Measurements from ENCODE around the gene NOX5.

The NOX5 gene

GRCh38 chr15:68999091-68999490, 15.4 kb upstream of the NOX5 start:
- Histone ChIP-seq H3K9ac (ENCODE audit: low read depth in 1 of 2, low read length in 2 of 2) (no peak overlapping the region), H3K4me3 (ENCODE audit: low read depth in 1 of 2, low read length in 2 of 2) (no peak overlapping the region), H3K9me3 (ENCODE audit: control insufficient read depth in 1 of 2, low read length in 2 of 2) (no peaks in the 10 kb centered on the region), H3K36me3 (ENCODE audit: control insufficient read depth in 1 of 2, insufficient read depth in 2 of 2, low read length in 2 of 2) (no peaks in the 10 kb centered on the region), H3K27me3 (ENCODE audit: control insufficient read depth in 1 of 2, insufficient read depth in 2 of 2, low read length in 2 of 2) (peaks cover 4 to 7% of the 10 kb centered on the region in 2 donors), H3K4me1 (ENCODE audit: control insufficient read depth in 1 of 2, insufficient read depth in 2 of 2, low read length in 2 of 2) (no peaks in the 10 kb centered on the region), H3K27ac (ENCODE audit: low read depth, low read length) (no peak overlapping the region)

GRCh38 chr15:69000091-69000490, 14.4 kb upstream of the NOX5 start:
- H3K4me3 ChIP-seq (ENCODE audit: low read depth in 1 of 2, low read length in 2 of 2): no peak overlapping the region
- H3K36me3 ChIP-seq (ENCODE audit: control insufficient read depth in 1 of 2, insufficient read depth in 2 of 2, low read length in 2 of 2): no peaks in the 10 kb centered on the region
- no peaks in the 10 kb centered on the region for H3K4me1 ChIP-seq (ENCODE audit: control insufficient read depth in 1 of 2, insufficient read depth in 2 of 2, low read length in 2 of 2)
- peaks cover 4 to 7% of the 10 kb centered on the region in 2 donors for H3K27me3 ChIP-seq (ENCODE audit: control insufficient read depth in 1 of 2, insufficient read depth in 2 of 2, low read length in 2 of 2)
- no peak overlapping the region for H3K27ac ChIP-seq (ENCODE audit: low read depth, low read length)
- H3K9me3 ChIP-seq (ENCODE audit: control insufficient read depth in 1 of 2, low read length in 2 of 2): no peaks in the 10 kb centered on the region
- no peak overlapping the region for H3K9ac ChIP-seq (ENCODE audit: low read depth in 1 of 2, low read length in 2 of 2)

GRCh38 chr15:69000725-69001503, 13.6 kb upstream of the NOX5 start:
- H3K27me3 ChIP-seq (ENCODE audit: control insufficient read depth in 1 of 2, insufficient read depth in 2 of 2, low read length in 2 of 2): peaks cover 4 to 7% of the 10 kb centered on the region in 2 donors
- H3K27ac ChIP-seq (ENCODE audit: low read depth, low read length): no peak overlapping the region
- H3K4me3 ChIP-seq (ENCODE audit: low read depth in 1 of 2, low read length in 2 of 2): no peak overlapping the region
- no peaks in the 10 kb centered on the region for H3K36me3 ChIP-seq (ENCODE audit: control insufficient read depth in 1 of 2, insufficient read depth in 2 of 2, low read length in 2 of 2)
- H3K4me1 ChIP-seq (ENCODE audit: control insufficient read depth in 1 of 2, insufficient read depth in 2 of 2, low read length in 2 of 2): no peaks in the 10 kb centered on the region
- no peak overlapping the region for H3K9ac ChIP-seq (ENCODE audit: low read depth in 1 of 2, low read length in 2 of 2)
- H3K9me3 ChIP-seq (ENCODE audit: control insufficient read depth in 1 of 2, low read length in 2 of 2): no peaks in the 10 kb centered on the region

- no peak overlapping the region for H3K27ac ChIP-seq (ENCODE audit: low read depth, low read length)
- no peak overlapping the region for H3K9ac ChIP-seq (ENCODE audit: low read depth in 1 of 2, low read length in 2 of 2)
- H3K27me3 ChIP-seq (ENCODE audit: control insufficient read depth in 1 of 2, insufficient read depth in 2 of 2, low read length in 2 of 2): peaks cover 4 to 7% of the 10 kb centered on the region in 2 donors
- no peaks in the 10 kb centered on the region for H3K36me3 ChIP-seq (ENCODE audit: control insufficient read depth in 1 of 2, insufficient read depth in 2 of 2, low read length in 2 of 2)
- H3K4me3 ChIP-seq (ENCODE audit: low read depth in 1 of 2, low read length in 2 of 2): no peak overlapping the region
- H3K9me3 ChIP-seq (ENCODE audit: control insufficient read depth in 1 of 2, low read length in 2 of 2): peaks cover 3 to 6% of the 10 kb centered on the region in 2 donors
- no peaks in the 10 kb centered on the region for H3K4me1 ChIP-seq (ENCODE audit: control insufficient read depth in 1 of 2, insufficient read depth in 2 of 2, low read length in 2 of 2)
Measured at GRCh38 chr15:69002783-69003182, 11.7 kb upstream of the NOX5 start.

- peaks cover 3 to 4% of the 10 kb centered on the region in 2 donors for H3K27me3 ChIP-seq (ENCODE audit: control insufficient read depth in 1 of 2, insufficient read depth in 2 of 2, low read length in 2 of 2)
- no peak overlapping the region for H3K27ac ChIP-seq (ENCODE audit: low read depth, low read length)
- H3K4me1 ChIP-seq (ENCODE audit: control insufficient read depth in 1 of 2, insufficient read depth in 2 of 2, low read length in 2 of 2): no peaks in the 10 kb centered on the region
- no peaks in the 10 kb centered on the region for H3K36me3 ChIP-seq (ENCODE audit: control insufficient read depth in 1 of 2, insufficient read depth in 2 of 2, low read length in 2 of 2)
- H3K4me3 ChIP-seq (ENCODE audit: low read depth in 1 of 2, low read length in 2 of 2): no peak overlapping the region
- no peak overlapping the region for H3K9ac ChIP-seq (ENCODE audit: low read depth in 1 of 2, low read length in 2 of 2)
- H3K9me3 ChIP-seq (ENCODE audit: control insufficient read depth in 1 of 2, low read length in 2 of 2): peaks cover 6 to 8% of the 10 kb centered on the region in 2 donors
Measured at GRCh38 chr15:69004011-69004410, 10.5 kb upstream of the NOX5 start.

GRCh38 chr15:69008056-69008455, 6.4 kb upstream of the NOX5 start:
- H3K9ac ChIP-seq (ENCODE audit: low read depth in 1 of 2, low read length in 2 of 2): no peak overlapping the region
- no peaks in the 10 kb centered on the region for H3K27me3 ChIP-seq (ENCODE audit: control insufficient read depth in 1 of 2, insufficient read depth in 2 of 2, low read length in 2 of 2)
- H3K4me1 ChIP-seq (ENCODE audit: control insufficient read depth in 1 of 2, insufficient read depth in 2 of 2, low read length in 2 of 2): no peaks in the 10 kb centered on the region
- H3K9me3 ChIP-seq (ENCODE audit: control insufficient read depth in 1 of 2, low read length in 2 of 2): peaks cover 8 to 9% of the 10 kb centered on the region in 2 donors
- H3K4me3 ChIP-seq (ENCODE audit: low read depth in 1 of 2, low read length in 2 of 2): no peak overlapping the region
- H3K27ac ChIP-seq (ENCODE audit: low read depth, low read length): no peak overlapping the region
- no peaks in the 10 kb centered on the region for H3K36me3 ChIP-seq (ENCODE audit: control insufficient read depth in 1 of 2, insufficient read depth in 2 of 2, low read length in 2 of 2)

- H3K27ac ChIP-seq (ENCODE audit: low read depth, low read length): no peak overlapping the region
- peaks cover 8 to 9% of the 10 kb centered on the region in 2 donors for H3K9me3 ChIP-seq (ENCODE audit: control insufficient read depth in 1 of 2, low read length in 2 of 2)
- no peak overlapping the region for H3K9ac ChIP-seq (ENCODE audit: low read depth in 1 of 2, low read length in 2 of 2)
- no peak overlapping the region for H3K4me3 ChIP-seq (ENCODE audit: low read depth in 1 of 2, low read length in 2 of 2)
- H3K36me3 ChIP-seq (ENCODE audit: control insufficient read depth in 1 of 2, insufficient read depth in 2 of 2, low read length in 2 of 2): no peaks in the 10 kb centered on the region
- H3K4me1 ChIP-seq (ENCODE audit: control insufficient read depth in 1 of 2, insufficient read depth in 2 of 2, low read length in 2 of 2): no peaks in the 10 kb centered on the region
- H3K27me3 ChIP-seq (ENCODE audit: control insufficient read depth in 1 of 2, insufficient read depth in 2 of 2, low read length in 2 of 2): no peaks in the 10 kb centered on the region
Measured at GRCh38 chr15:69009341-69009740, 5.2 kb upstream of the NOX5 start.

- Histone ChIP-seq H3K4me1 (ENCODE audit: control insufficient read depth in 1 of 2, insufficient read depth in 2 of 2, low read length in 2 of 2) (no peaks in the 10 kb centered on the region), H3K27me3 (ENCODE audit: control insufficient read depth in 1 of 2, insufficient read depth in 2 of 2, low read length in 2 of 2) (no peaks in the 10 kb centered on the region), H3K9me3 (ENCODE audit: control insufficient read depth in 1 of 2, low read length in 2 of 2) (peaks cover 8 to 9% of the 10 kb centered on the region in 2 donors), H3K9ac (ENCODE audit: low read depth in 1 of 2, low read length in 2 of 2) (no peak overlapping the region), H3K27ac (ENCODE audit: low read depth, low read length) (no peak overlapping the region), H3K4me3 (ENCODE audit: low read depth in 1 of 2, low read length in 2 of 2) (no peak overlapping the region), H3K36me3 (ENCODE audit: control insufficient read depth in 1 of 2, insufficient read depth in 2 of 2, low read length in 2 of 2) (no peaks in the 10 kb centered on the region)
Measured at GRCh38 chr15:69011641-69012040, 2.9 kb upstream of the NOX5 start.

- H3K27ac ChIP-seq (ENCODE audit: low read depth, low read length): no peak overlapping the region
- H3K36me3 ChIP-seq (ENCODE audit: control insufficient read depth in 1 of 2, insufficient read depth in 2 of 2, low read length in 2 of 2): no peaks in the 10 kb centered on the region
- H3K4me3 ChIP-seq (ENCODE audit: low read depth in 1 of 2, low read length in 2 of 2): no peak overlapping the region
- peaks cover 3 to 5% of the 10 kb centered on the region in 2 donors for H3K9me3 ChIP-seq (ENCODE audit: control insufficient read depth in 1 of 2, low read length in 2 of 2)
- H3K9ac ChIP-seq (ENCODE audit: low read depth in 1 of 2, low read length in 2 of 2): no peak overlapping the region
- H3K27me3 ChIP-seq (ENCODE audit: control insufficient read depth in 1 of 2, insufficient read depth in 2 of 2, low read length in 2 of 2): no peaks in the 10 kb centered on the region
- no peaks in the 10 kb centered on the region for H3K4me1 ChIP-seq (ENCODE audit: control insufficient read depth in 1 of 2, insufficient read depth in 2 of 2, low read length in 2 of 2)
Measured at GRCh38 chr15:69012761-69013364, 1.6 kb upstream of the NOX5 start.

- no peak overlapping the region for H3K9ac ChIP-seq (ENCODE audit: low read depth in 1 of 2, low read length in 2 of 2)
- H3K27ac ChIP-seq (ENCODE audit: low read depth, low read length): no peak overlapping the region
- no peaks in the 10 kb centered on the region for H3K27me3 ChIP-seq (ENCODE audit: control insufficient read depth in 1 of 2, insufficient read depth in 2 of 2, low read length in 2 of 2)
- H3K4me1 ChIP-seq (ENCODE audit: control insufficient read depth in 1 of 2, insufficient read depth in 2 of 2, low read length in 2 of 2): no peaks in the 10 kb centered on the region
- H3K36me3 ChIP-seq (ENCODE audit: control insufficient read depth in 1 of 2, insufficient read depth in 2 of 2, low read length in 2 of 2): no peaks in the 10 kb centered on the region
- peaks cover 0 to 3% of the 10 kb centered on the region in 2 donors for H3K9me3 ChIP-seq (ENCODE audit: control insufficient read depth in 1 of 2, low read length in 2 of 2)
- no peak overlapping the region for H3K4me3 ChIP-seq (ENCODE audit: low read depth in 1 of 2, low read length in 2 of 2)
Measured at GRCh38 chr15:69013726-69014406, 629 bp upstream of the NOX5 start.

Data from duodenal mucosa (tissue), 2 donors.